ENCODE data around the gene ZNF718.
"Not testable (repeated sequence)": the region's sequence is repeated elsewhere in the genome, so short reads cannot be mapped to it uniquely, and the experiment has no call there.

DNA sequence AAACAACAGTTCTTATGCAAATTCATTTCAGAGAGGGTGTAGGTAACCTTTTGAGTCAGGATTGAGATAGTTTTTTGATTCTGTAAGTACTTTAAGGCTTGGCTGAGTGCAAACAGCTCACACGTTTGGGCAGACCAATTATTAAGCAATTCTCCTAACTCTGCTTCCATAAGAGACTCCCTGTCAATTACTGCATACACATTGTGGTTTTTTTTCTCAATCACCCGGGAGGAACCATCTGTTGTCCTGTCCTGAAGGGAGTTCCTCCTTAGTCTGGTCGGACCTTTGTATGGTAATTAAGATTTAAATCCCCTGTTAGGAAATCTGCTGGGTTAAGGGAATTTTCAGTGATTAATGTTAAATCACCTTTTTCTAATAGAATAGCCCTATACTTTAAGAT is 70.9 kb downstream of the ZNF718 start:
- TF ChIP-seq, protein P1, sequence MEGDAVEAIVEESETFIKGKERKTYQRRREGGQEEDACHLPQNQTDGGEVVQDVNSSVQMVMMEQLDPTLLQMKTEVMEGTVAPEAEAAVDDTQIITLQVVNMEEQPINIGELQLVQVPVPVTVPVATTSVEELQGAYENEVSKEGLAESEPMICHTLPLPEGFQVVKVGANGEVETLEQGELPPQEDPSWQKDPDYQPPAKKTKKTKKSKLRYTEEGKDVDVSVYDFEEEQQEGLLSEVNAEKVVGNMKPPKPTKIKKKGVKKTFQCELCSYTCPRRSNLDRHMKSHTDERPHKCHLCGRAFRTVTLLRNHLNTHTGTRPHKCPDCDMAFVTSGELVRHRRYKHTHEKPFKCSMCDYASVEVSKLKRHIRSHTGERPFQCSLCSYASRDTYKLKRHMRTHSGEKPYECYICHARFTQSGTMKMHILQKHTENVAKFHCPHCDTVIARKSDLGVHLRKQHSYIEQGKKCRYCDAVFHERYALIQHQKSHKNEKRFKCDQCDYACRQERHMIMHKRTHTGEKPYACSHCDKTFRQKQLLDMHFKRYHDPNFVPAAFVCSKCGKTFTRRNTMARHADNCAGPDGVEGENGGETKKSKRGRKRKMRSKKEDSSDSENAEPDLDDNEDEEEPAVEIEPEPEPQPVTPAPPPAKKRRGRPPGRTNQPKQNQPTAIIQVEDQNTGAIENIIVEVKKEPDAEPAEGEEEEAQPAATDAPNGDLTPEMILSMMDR (IDR thresholded peaks at IDR 0.05; ENCODE audit: borderline replicate concordance, extremely low read depth, low read length, poor library complexity, severe bottlenecking): not testable (repeated sequence)
- not testable (repeated sequence) for TF ChIP-seq EZH2 (IDR thresholded peaks at IDR 0.05; ENCODE audit: borderline replicate concordance, low read depth, low read length, severe bottlenecking)

Data from DND-41 (cell line).